ENCODE measurements around the gene EOLA1. TPM values are rescaled to one million over a fixed set of nuclear protein-coding genes. Genes with fewer than 3 reads are reported as not detected.

The EOLA1 gene
- total and polyA plus RNA-seq, 2 donors (not counting 1 experiment from before 2014, with no cell fraction given): 26.3 to 61.5 TPM

GRCh38 chrX:149539283-149540130 lies 1.3 kb upstream of the EOLA1 start:
- H3K27ac Mint-ChIP-seq: peak overlapping the region; percentile 89
- H3K4me1 Mint-ChIP-seq: peaks cover 12% of the 10 kb centered on the region
- ChIA-PET POLR2A (interaction anchor here (0.8 to 2.4 kb wide), 6 partner anchors 9 to 1628 kb away, joined by 3 to 59 read pairs (median 6); partner anchors contain the start of genes EOLA2, FMR1 and IDS), CTCF (interaction anchor here (0.7 to 3.5 kb wide), 10 partner anchors 8 to 401 kb away, joined by 3 to 20 read pairs (median 4); partner anchors contain the start of gene IDS)
- H3K4me2 ChIP-seq (replicated peaks; ENCODE audit: low read depth, low read length, poor library complexity, severe bottlenecking): peak overlapping the region; percentile 78
- no peaks in the 10 kb centered on the region for H3K36me3 ChIP-seq (replicated peaks in 1 of 2; ENCODE audit: control extremely low read depth in 1 of 2, control insufficient read depth in 1 of 2, extremely low read depth in 1 of 2, insufficient read depth in 2 of 2, low read length in 1 of 2)
- WGBS (ENCODE audit: insufficient coverage): 0% methylated on average over 12 of the region's 34 CpGs
- H3K9me3 ChIP-seq (ENCODE audit: control extremely low read depth in 1 of 3, control insufficient read depth in 2 of 3, insufficient read depth in 1 of 3, low read length in 2 of 3): no peaks in the 10 kb centered on the region
- H3K9ac ChIP-seq (ENCODE audit: low read length): peak overlapping the region; percentile 65
- H2AFZ ChIP-seq (ENCODE audit: insufficient read depth, low read depth, low read length, poor library complexity, severe bottlenecking): peak overlapping the region; percentile 6
- no peaks in the 10 kb centered on the region for H3K27me3 Mint-ChIP-seq
- no peaks in the 10 kb centered on the region for H4K20me1 ChIP-seq (ENCODE audit: control insufficient read depth, insufficient read depth, low read length, poor library complexity, severe bottlenecking)
- H3K79me2 ChIP-seq (ENCODE audit: control insufficient read depth, insufficient read depth, low read length): peaks cover 7% of the 10 kb centered on the region
- TF ChIP-seq EZH2 (IDR thresholded peaks at IDR 0.05; ENCODE audit: borderline replicate concordance, insufficient read depth, low read depth, low read length, poor library complexity, severe bottlenecking): no peak
- no peak for TF ChIP-seq CTCF (IDR thresholded peaks at IDR 0.05)
- peak; percentile 91 for DNase-seq
- ATAC-seq (ENCODE audit: low read depth): peak; percentile 51
- H3K27me3 ChIP-seq (replicated peaks in 1 of 4; ENCODE audit: control extremely low read depth in 1 of 4, control insufficient read depth in 3 of 4, insufficient read depth in 4 of 4, low read length in 3 of 4): no peaks in the 10 kb centered on the region
- peak overlapping the region; percentile 89 for H3K4me3 Mint-ChIP-seq
- peak overlapping the region; percentile 64 to 73 for H3K27ac ChIP-seq (ENCODE audit: low read length in 2 of 2)
- peak overlapping the region in 4 of 5 experiments; percentile 54 to 70 (median 60) for H3K4me3 ChIP-seq (ENCODE audit: control extremely low read depth in 1 of 5, extremely low read depth in 1 of 5, insufficient read depth in 1 of 5, low read depth in 2 of 5, low read length in 4 of 5)
- peaks cover 6 to 13% of the 10 kb centered on the region in 2 donors for H3K4me1 ChIP-seq (ENCODE audit: control insufficient read depth in 2 of 2, insufficient read depth in 2 of 2, low read length in 2 of 2)
- no peaks in the 10 kb centered on the region for H3K9me3 Mint-ChIP-seq (ENCODE audit: insufficient read depth)
- intact Hi-C loops (cut with micrococcal nuclease): loop anchor here (1.0 kb wide), 2 partner anchors 8 to 34 kb away; partner anchors contain the start of gene IDS
